WTC11 (cell line): ENCODE data around the gene DPP8. TPM values are rescaled to one million over a fixed set of nuclear protein-coding genes. Genes with fewer than 3 reads are reported as not detected.
"Not testable (repeated sequence)": the region's sequence is repeated elsewhere in the genome, so short reads cannot be mapped to it uniquely, and the experiment has no call there.

ENCODE experiments used
- ATAC-seq: fragments of 200-7000 bp; cut with Tn5 transposase; 2 replicates; pipeline ENCODE4 v1.10.0; 2021; ENCODE audit warnings: mild to moderate bottlenecking, moderate library complexity
- CTCF ChIA-PET: fragments of 300-600 bp; sonication (Branson Sonifier 250); formaldehyde crosslinking; loops from one replicate; lab custom pipeline; 2021; ENCODE audit warnings: antibody characterized with exemption; lab: Charles Lee
- POLR2A ChIA-PET: fragments of 350-600 bp; sonication (Branson Sonifier 250); formaldehyde crosslinking; loops from one replicate; lab custom pipeline; 2021; ENCODE audit warnings: antibody characterized with exemption; lab: Charles Lee
- DNase-seq: peaks from one replicate; pipeline ENCODE4 v3.0.0; 2021; ENCODE audit warnings: low spot score
- H3K27ac Mint-ChIP-seq: 2 replicates; pipeline ENCODE4 v1.8.0; 2021; ENCODE audit warnings: mixed read lengths
- H3K27me3 Mint-ChIP-seq: 2 replicates; pipeline ENCODE4 v1.8.0; 2021; ENCODE audit warnings: low read depth, mild to moderate bottlenecking, moderate library complexity, mixed read lengths
- H3K36me3 Mint-ChIP-seq: 2 replicates; pipeline ENCODE4 v1.8.0; 2021; ENCODE audit warnings: mixed read lengths
- H3K4me1 Mint-ChIP-seq: 2 replicates; pipeline ENCODE4 v1.8.0; 2022; ENCODE audit warnings: mixed read lengths
- H3K4me3 Mint-ChIP-seq: 2 replicates; pipeline ENCODE4 v1.8.0; 2021; ENCODE audit warnings: mild to moderate bottlenecking, moderate library complexity, mixed read lengths
- H3K9me3 Mint-ChIP-seq: 2 replicates; pipeline ENCODE4 v1.8.0; 2021; ENCODE audit warnings: mixed read lengths
- CDX4 ChIP-seq: fragments of 250-450 bp; sonication (Bioruptor Pico); IDR thresholded peaks from 2 replicates; pipeline ENCODE4 v1.9.0; 2021; ENCODE audit warnings: moderate library complexity, mild to moderate bottlenecking, inconsistent platforms, borderline replicate concordance
- CREB1 ChIP-seq: sonication (generic); formaldehyde crosslinking; IDR thresholded peaks from 2 replicates; pipeline ENCODE4 v1.8.0; 2023; ENCODE audit warnings: mild to moderate bottlenecking, missing genetic modification reagents
- E2F5 ChIP-seq: sonication (generic); formaldehyde crosslinking; IDR thresholded peaks from 2 replicates; pipeline ENCODE4 v1.8.1; 2022; ENCODE audit warnings: mild to moderate bottlenecking, moderate library complexity, missing genetic modification reagents
- ELF4 ChIP-seq: sonication (generic); formaldehyde crosslinking; IDR thresholded peaks from 2 replicates; pipeline ENCODE4 v1.8.1; 2022; ENCODE audit warnings: low read depth, mild to moderate bottlenecking, moderate library complexity, missing genetic modification reagents
- EMX1 ChIP-seq: fragments of 250-450 bp; sonication (Bioruptor Pico); IDR thresholded peaks from 2 replicates; pipeline ENCODE4 v1.8.0; 2021; ENCODE audit warnings: mild to moderate bottlenecking
- ERG ChIP-seq: fragments of 250-450 bp; sonication (Bioruptor Pico); IDR thresholded peaks from 2 replicates; pipeline ENCODE4 v1.8.0; 2021; ENCODE audit warnings: mild to moderate bottlenecking
- ESRRA ChIP-seq: sonication (generic); formaldehyde crosslinking; IDR thresholded peaks from 2 replicates; pipeline ENCODE4 v1.8.1; 2022; ENCODE audit warnings: mild to moderate bottlenecking, missing genetic modification reagents, borderline replicate concordance
- GTF2I ChIP-seq: fragments of 250-450 bp; sonication (Bioruptor Pico); conservative IDR thresholded peaks from 2 replicates; pipeline ENCODE4 v1.4.0; 2021; ENCODE audit warnings: mild to moderate bottlenecking
- MAX ChIP-seq: sonication (generic); formaldehyde crosslinking; IDR thresholded peaks from 2 replicates; pipeline ENCODE4 v1.8.0; 2022; ENCODE audit warnings: mild to moderate bottlenecking, missing genetic modification reagents
- MYBL2 ChIP-seq: sonication (generic); formaldehyde crosslinking; IDR thresholded peaks from 2 replicates; pipeline ENCODE4 v1.8.1; 2023; ENCODE audit warnings: mild to moderate bottlenecking, moderate library complexity, missing genetic modification reagents
- NFE2L1 ChIP-seq: sonication (generic); formaldehyde crosslinking; IDR thresholded peaks from 2 replicates; pipeline ENCODE4 v1.8.1; 2023; ENCODE audit warnings: missing genetic modification reagents
- NR2C2 ChIP-seq: sonication (generic); formaldehyde crosslinking; IDR thresholded peaks from 2 replicates; pipeline ENCODE4 v1.8.0; 2022; ENCODE audit warnings: mild to moderate bottlenecking, missing genetic modification reagents
- RORB ChIP-seq: fragments of 250-450 bp; sonication (Bioruptor Pico); IDR thresholded peaks from 2 replicates; pipeline ENCODE4 v1.9.0; 2021; ENCODE audit warnings: mild to moderate bottlenecking
- SMAD4 ChIP-seq: sonication (generic); formaldehyde crosslinking; IDR thresholded peaks from 2 replicates; pipeline ENCODE4 v1.8.0; 2022; ENCODE audit warnings: mild to moderate bottlenecking, missing genetic modification reagents
- TCF7 ChIP-seq: sonication (generic); formaldehyde crosslinking; IDR thresholded peaks from 2 replicates; pipeline ENCODE4 v1.8.0; 2022; ENCODE audit warnings: mild to moderate bottlenecking, low read depth, missing genetic modification reagents, moderate library complexity
- TEAD4 ChIP-seq: sonication (generic); formaldehyde crosslinking; IDR thresholded peaks from 2 replicates; pipeline ENCODE4 v1.8.0; 2022; ENCODE audit warnings: mild to moderate bottlenecking, missing genetic modification reagents
- ZNF232 ChIP-seq: sonication (generic); formaldehyde crosslinking; IDR thresholded peaks from 2 replicates; pipeline ENCODE4 v1.8.0; 2022; ENCODE audit warnings: mild to moderate bottlenecking, missing genetic modification reagents
- total RNA-seq: library from RNA; stranded (reverse); gene quantifications from 3 replicates; pipeline ENCODE4 v1.2.3, GENCODE V29; 2021
- TF ChIP-seq, protein P1 (sequence below): sonication (generic); formaldehyde crosslinking; IDR thresholded peaks from 2 replicates; pipeline ENCODE4 v1.8.1; 2023; ENCODE audit warnings: mild to moderate bottlenecking, missing genetic modification reagents

The DPP8 gene
- total RNA-seq, 1 experiment from 2014 or later = 31.9 TPM

- POLR2A ChIA-PET, H3K4me1 Mint-ChIP-seq, CTCF ChIA-PET, ATAC-seq, H3K4me3 Mint-ChIP-seq, DNase-seq, H3K9me3 Mint-ChIP-seq, H3K27ac Mint-ChIP-seq, H3K27me3 Mint-ChIP-seq: not testable (repeated sequence)
- H3K36me3 Mint-ChIP-seq = peaks cover 36% of the 10 kb centered on the region
Measured at GRCh38 chr15:65463096-65463495, 54.4 kb downstream of the DPP8 start.

DNA sequence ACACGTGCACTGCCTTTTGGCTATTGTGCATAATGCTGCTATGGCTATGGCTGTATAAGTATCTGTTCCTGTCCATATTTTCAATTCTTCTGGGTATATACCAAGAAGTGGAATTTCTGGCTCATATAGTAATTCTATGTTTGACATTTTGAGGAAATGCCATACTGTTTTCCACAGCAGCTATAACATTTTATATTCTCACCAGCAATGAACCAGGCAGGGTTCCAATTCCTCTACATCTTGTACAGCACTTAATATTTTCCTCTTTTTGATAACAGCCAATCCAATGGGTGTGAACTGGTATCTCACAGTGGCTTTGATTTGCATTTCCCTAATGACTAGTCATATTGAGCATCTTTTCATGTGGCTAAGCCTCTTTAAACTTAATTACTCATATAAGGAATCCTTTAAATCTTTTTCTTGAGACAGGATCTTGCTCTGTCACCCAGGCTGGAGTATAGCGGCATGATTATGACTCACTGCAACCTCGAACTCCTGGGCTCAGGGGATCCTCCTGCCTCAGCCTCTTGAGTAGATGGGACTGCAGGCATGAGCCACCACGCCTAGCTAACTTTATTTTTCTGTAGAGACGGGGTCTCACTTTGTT, 56.6 kb downstream of the DPP8 start:
- Mint-ChIP-seq H3K27ac (no peak overlapping the region), H3K4me1 (no peaks in the 10 kb centered on the region), H3K4me3 (no peak overlapping the region), H3K27me3 (no peaks in the 10 kb centered on the region), H3K9me3 (no peaks in the 10 kb centered on the region), H3K36me3 (peaks cover 33% of the 10 kb centered on the region)
- no peak for DNase-seq
- TF ChIP-seq ERG (CRISPR knock-in tag) (no peak), MAX (no peak), CREB1 (CRISPR knock-in tag) (no peak)
- ChIA-PET CTCF (interaction anchor here (0.6 to 0.7 kb wide), 2 partner anchors 40 to 1042 kb away, joined by 3 read pairs; no protein-coding TSS in a partner anchor), POLR2A (no interaction called here)
- no peak for ATAC-seq

DNA sequence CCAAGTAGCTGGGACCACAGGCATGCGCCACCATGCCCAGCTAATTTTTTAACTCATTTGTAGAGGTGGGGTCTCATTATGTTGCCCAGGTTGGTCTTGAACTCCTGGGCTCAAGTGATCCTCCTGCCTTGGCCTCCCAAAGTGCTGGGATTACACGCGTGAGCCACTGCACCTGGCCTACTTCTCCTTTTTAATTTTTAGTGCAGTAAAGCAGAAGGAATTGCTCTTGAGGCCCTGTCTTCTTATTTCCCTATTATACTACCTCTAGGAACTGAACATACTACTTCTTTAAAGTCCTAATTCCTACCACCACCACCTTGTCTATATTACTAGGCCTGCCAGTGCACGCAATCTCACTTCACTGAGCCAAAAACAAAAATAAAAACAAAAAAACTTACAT, 62.2 kb downstream of the DPP8 start:
- H3K4me1 Mint-ChIP-seq, H3K27me3 Mint-ChIP-seq, CTCF ChIA-PET, H3K27ac Mint-ChIP-seq, H3K4me3 Mint-ChIP-seq, DNase-seq, H3K9me3 Mint-ChIP-seq, POLR2A ChIA-PET, ATAC-seq: not testable (repeated sequence)
- H3K36me3 Mint-ChIP-seq = peaks cover 47% of the 10 kb centered on the region

DNA sequence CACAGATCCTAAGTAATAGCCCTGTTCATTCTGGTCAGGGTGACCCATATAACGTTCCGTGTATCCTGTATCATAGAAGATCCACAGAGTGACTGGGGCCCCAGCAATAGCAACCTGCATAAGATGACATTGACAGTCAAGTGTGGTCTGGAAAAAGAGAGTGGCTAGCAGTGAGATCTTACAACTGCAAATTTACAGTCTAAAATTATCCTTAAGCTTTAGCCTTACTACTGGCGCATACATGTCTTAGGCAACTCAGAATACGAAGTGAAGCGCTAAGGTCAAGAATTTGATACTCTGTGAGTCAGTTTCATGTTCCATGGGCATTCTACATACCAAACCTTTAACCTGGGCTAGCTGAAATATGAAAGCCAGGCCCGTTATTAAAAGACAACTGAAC, 65.5 kb downstream of the DPP8 start:
- no peak for ATAC-seq
- POLR2A ChIA-PET = no interaction called here
- CTCF ChIA-PET = no interaction called here
- Mint-ChIP-seq H3K27ac (no peak overlapping the region), H3K27me3 (no peaks in the 10 kb centered on the region), H3K36me3 (peaks cover 38% of the 10 kb centered on the region), H3K9me3 (no peaks in the 10 kb centered on the region), H3K4me3 (no peak overlapping the region), H3K4me1 (no peaks in the 10 kb centered on the region)
- no peak for DNase-seq
- no peak for TF ChIP-seq RORB (CRISPR knock-in tag)
- TF ChIP-seq ELF4 (CRISPR knock-in tag) = no peak
- no peak for TF ChIP-seq TEAD4
- no peak for TF ChIP-seq TCF7 (CRISPR knock-in tag)
- no peak for TF ChIP-seq GTF2I (CRISPR knock-in tag)
- TF ChIP-seq ESRRA = no peak
- TF ChIP-seq NR2C2 (CRISPR knock-in tag) = no peak
- no peak for TF ChIP-seq NFE2L1
- TF ChIP-seq SMAD4 = no peak
- TF ChIP-seq CDX4 (CRISPR knock-in tag) = no peak
- TF ChIP-seq EMX1 (CRISPR knock-in tag) = no peak
- TF ChIP-seq ZNF232 (CRISPR knock-in tag) = no peak
- TF ChIP-seq, protein P1, sequence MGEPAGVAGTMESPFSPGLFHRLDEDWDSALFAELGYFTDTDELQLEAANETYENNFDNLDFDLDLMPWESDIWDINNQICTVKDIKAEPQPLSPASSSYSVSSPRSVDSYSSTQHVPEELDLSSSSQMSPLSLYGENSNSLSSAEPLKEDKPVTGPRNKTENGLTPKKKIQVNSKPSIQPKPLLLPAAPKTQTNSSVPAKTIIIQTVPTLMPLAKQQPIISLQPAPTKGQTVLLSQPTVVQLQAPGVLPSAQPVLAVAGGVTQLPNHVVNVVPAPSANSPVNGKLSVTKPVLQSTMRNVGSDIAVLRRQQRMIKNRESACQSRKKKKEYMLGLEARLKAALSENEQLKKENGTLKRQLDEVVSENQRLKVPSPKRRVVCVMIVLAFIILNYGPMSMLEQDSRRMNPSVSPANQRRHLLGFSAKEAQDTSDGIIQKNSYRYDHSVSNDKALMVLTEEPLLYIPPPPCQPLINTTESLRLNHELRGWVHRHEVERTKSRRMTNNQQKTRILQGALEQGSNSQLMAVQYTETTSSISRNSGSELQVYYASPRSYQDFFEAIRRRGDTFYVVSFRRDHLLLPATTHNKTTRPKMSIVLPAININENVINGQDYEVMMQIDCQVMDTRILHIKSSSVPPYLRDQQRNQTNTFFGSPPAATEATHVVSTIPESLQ (CRISPR knock-in tag) = no peak
- TF ChIP-seq MYBL2 (CRISPR knock-in tag) = no peak
- TF ChIP-seq E2F5 (CRISPR knock-in tag) = no peak
